ENCODE results near the gene LRRC2.

The LRRC2 gene

DNA sequence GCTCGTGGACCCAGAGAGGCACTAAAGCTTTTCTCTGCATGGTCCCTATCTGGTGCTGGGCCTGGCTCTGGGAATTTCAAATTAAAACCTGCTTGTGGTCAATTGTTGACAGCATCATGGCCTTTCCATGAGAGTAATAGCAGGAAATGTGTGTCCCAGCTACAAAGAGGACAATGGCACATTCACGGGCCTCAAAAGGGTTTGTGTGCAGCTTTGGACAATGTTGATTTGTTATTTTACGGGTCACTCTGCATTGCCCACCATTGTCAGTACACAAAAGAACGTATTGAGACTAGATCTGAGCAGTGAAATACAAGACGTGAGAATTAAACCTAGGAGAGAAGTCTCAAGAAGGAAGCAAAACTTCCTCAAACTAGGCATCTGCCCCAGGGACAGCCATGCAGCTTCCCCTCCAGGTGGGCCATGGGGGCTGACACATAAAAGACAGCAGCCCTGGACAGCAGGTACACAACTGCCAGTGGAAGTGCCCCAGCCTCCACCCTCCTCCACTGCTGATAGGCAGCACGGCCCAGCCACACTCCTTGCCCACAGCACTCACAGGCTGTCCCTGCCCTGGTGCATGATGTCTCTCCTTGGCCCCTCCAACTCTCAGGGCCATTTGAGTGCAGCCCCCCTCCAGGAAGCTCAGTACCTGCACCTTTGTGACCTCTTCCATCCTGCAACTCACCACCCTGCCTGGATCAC is 85.5 kb downstream of the LRRC2 start:
- TF ChIP-seq, protein P1, sequence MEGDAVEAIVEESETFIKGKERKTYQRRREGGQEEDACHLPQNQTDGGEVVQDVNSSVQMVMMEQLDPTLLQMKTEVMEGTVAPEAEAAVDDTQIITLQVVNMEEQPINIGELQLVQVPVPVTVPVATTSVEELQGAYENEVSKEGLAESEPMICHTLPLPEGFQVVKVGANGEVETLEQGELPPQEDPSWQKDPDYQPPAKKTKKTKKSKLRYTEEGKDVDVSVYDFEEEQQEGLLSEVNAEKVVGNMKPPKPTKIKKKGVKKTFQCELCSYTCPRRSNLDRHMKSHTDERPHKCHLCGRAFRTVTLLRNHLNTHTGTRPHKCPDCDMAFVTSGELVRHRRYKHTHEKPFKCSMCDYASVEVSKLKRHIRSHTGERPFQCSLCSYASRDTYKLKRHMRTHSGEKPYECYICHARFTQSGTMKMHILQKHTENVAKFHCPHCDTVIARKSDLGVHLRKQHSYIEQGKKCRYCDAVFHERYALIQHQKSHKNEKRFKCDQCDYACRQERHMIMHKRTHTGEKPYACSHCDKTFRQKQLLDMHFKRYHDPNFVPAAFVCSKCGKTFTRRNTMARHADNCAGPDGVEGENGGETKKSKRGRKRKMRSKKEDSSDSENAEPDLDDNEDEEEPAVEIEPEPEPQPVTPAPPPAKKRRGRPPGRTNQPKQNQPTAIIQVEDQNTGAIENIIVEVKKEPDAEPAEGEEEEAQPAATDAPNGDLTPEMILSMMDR (IDR thresholded peaks at IDR 0.05) = no peak
- no peak for TF ChIP-seq ZFX (IDR thresholded peaks at IDR 0.05; ENCODE audit: borderline replicate concordance)
- no peak overlapping the region for H3K27ac ChIP-seq

- no peak for TF ChIP-seq ZFX (IDR thresholded peaks at IDR 0.05; ENCODE audit: borderline replicate concordance)
- TF ChIP-seq, protein P1 (IDR thresholded peaks at IDR 0.05) = no peak
Observed at GRCh38 chr3:46479696-46480095, 86.4 kb downstream of the LRRC2 start.

GRCh38 chr3:46479021-46479420 is 87.1 kb downstream of the LRRC2 start:
- no peak overlapping the region for H3K27ac ChIP-seq
- TF ChIP-seq ZFX (IDR thresholded peaks at IDR 0.05; ENCODE audit: borderline replicate concordance) = no peak
- TF ChIP-seq, protein P1 (IDR thresholded peaks at IDR 0.05) = no peak

More at GRCh38 chr3:46479696-46480095, 86.4 kb downstream of the LRRC2 start:
- no peak overlapping the region for H3K27ac ChIP-seq

DNA sequence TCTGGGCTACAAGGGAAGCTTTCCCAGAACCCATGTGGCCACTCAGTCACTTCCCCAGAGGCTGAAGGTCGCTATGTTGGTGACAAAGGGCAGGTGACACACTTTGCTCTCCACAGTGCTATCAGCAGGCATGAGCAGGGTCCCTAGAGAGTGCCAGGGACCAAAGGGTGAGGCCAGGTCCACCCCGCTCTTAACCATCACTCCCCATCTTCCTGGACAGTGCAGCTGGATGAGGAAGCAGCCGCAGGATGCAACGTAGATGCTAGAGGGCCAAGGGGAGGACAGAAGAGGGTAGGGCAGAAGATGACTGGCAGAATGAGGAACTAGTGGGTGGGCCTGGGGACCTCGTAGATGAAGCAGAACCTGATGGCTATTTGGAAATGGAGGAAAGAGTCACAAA is 87.8 kb downstream of the LRRC2 start:
- TF ChIP-seq ZFX (IDR thresholded peaks at IDR 0.05; ENCODE audit: borderline replicate concordance) = no peak
- TF ChIP-seq, protein P1 (IDR thresholded peaks at IDR 0.05) = no peak
- no peak overlapping the region for H3K27ac ChIP-seq

DNA sequence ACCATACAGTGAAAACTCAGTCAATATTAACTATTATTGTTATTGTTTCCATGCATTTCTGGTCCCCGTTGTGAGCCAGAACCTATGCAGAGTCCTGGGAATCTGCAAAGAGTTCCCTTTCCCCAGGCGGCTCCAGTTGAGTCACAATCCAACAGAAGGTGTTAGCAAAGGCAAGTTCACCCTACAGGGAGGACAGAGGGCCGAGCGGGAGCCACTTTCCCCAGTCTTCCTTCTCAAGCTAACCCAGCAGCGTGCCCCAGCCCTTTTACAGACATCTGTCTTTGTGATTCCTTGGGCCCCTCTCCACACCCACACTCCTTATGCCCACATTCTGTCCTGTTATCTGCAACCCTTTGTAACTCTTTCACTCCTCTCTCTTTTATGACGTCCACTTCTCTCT is 88.3 kb downstream of the LRRC2 start:
- no peak overlapping the region for H3K27ac ChIP-seq
- TF ChIP-seq, protein P1 (IDR thresholded peaks at IDR 0.05) = no peak
- no peak for TF ChIP-seq ZFX (IDR thresholded peaks at IDR 0.05; ENCODE audit: borderline replicate concordance)

- TF ChIP-seq, protein P1 (IDR thresholded peaks at IDR 0.05) = no peak
- no peak for TF ChIP-seq ZFX (IDR thresholded peaks at IDR 0.05; ENCODE audit: borderline replicate concordance)
- H3K27ac ChIP-seq = no peak overlapping the region
Observed at GRCh38 chr3:46477145-46477544, 89.0 kb downstream of the LRRC2 start.

GRCh38 chr3:46472736-46473135 is 93.4 kb downstream of the LRRC2 start:
- no peak for TF ChIP-seq ZFX (IDR thresholded peaks at IDR 0.05; ENCODE audit: borderline replicate concordance)
- TF ChIP-seq, protein P1 (IDR thresholded peaks at IDR 0.05) = no peak
- H3K27ac ChIP-seq = no peak overlapping the region
